GM12872 (cell line): ENCODE data around the gene IFT20.

Experiments used
- TF ChIP-seq, protein P1 (sequence below): IDR thresholded peaks from 3 replicates; pipeline ENCODE4 v1.5.1; 2011; ENCODE audit warnings: low read depth, mild to moderate bottlenecking, low read length, moderate library complexity; ENCODE audit not compliant: insufficient read depth

Gene IFT20

DNA sequence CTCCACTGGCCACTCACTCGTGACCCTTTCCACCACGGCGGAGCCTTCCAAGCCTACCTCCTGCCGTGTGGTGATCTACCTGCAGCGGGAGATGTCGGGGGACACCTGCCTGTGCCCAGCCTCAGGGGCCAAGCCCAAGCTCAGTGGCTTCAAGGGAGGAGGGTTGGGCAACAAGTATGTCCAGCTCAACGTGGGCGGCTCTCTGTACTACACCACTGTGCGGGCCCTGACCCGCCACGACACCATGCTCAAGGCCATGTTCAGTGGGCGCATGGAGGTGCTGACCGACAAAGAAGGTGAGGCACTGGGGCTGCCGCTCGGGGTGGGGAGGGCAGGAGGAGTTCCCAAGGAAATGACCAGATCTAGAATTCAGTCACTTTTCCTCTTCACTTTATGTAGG lies 4.2 kb upstream of the IFT20 start:
- TF ChIP-seq, protein P1, sequence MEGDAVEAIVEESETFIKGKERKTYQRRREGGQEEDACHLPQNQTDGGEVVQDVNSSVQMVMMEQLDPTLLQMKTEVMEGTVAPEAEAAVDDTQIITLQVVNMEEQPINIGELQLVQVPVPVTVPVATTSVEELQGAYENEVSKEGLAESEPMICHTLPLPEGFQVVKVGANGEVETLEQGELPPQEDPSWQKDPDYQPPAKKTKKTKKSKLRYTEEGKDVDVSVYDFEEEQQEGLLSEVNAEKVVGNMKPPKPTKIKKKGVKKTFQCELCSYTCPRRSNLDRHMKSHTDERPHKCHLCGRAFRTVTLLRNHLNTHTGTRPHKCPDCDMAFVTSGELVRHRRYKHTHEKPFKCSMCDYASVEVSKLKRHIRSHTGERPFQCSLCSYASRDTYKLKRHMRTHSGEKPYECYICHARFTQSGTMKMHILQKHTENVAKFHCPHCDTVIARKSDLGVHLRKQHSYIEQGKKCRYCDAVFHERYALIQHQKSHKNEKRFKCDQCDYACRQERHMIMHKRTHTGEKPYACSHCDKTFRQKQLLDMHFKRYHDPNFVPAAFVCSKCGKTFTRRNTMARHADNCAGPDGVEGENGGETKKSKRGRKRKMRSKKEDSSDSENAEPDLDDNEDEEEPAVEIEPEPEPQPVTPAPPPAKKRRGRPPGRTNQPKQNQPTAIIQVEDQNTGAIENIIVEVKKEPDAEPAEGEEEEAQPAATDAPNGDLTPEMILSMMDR, result no peak

DNA sequence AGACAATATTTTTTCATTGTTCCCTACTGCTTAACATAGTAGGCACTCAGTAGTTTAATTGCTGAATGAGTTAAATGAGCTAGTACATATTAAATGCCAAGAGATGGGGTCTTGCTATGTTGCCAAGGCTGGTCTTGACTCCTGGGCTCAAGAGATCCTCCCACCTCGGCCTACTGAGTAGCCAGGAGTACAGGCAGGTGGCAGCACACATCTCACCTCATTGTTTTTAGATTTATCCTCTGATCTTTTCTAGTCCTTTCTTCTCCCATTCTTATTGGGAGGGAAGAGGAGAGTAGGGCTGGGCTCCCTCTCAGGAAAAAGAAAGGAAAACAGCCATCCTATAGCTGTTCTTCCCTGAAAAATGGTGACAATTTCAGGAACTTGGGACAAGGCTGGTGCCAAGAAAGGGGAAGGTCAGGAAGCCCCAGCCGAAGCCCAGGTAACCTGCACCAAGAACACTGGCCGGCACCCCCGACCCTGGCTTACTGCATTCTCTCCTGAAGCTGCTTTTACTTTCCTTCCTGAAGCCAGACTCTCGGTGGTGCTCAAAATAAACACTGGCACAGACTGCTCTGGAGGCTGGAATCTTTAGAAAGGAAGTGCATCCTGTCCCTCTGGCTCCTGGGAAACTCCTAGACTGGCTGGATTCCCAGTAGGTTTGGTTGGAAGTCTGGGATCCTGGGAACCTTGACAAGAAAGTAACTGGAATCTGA lies 2.9 kb upstream of the IFT20 start:
- TF ChIP-seq, protein P1, result no peak

DNA sequence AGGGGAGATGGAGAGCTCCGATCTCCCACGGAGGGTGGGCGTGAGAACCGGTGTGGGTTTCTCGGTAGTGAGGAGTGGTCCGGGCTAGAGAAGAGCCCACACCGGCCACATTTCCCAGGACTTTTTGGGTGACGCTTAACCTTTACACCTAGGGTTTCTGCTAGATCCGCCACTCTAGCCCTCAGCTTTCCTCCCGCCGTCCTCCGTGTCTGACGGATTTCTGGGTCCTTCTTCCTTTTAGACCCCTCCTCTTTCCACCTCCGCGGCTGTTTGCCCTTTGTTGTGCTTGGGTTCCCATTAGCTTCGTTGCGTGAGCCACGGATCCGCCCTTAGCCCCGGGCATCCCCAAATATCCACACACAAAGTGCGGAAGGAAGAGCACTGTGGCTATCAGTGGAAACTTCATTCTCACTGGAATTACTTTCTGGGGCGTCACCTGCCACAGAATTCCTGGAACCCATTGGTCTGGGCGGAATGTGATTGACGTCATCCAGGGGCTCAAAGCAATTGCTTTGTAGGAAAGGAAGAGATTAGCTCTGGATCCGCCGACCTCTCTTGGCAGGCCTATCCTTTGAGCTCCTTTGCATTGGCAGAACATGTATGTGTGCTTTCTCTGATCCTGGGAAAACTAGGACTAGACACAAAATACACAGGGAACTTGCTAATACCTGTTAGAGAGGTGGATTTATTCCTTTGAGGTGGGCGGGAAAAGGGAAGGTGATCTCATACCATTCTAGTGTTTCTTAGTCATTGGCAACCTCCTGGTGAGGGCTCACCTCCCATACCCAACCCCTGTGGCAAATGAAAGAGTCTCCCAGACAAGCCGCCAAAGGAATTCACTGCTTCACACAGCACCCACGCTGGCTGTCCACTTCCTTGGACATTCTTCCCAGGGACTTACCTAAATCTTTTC lies 943 bp upstream of the IFT20 start:
- TF ChIP-seq, protein P1, result no peak

DNA sequence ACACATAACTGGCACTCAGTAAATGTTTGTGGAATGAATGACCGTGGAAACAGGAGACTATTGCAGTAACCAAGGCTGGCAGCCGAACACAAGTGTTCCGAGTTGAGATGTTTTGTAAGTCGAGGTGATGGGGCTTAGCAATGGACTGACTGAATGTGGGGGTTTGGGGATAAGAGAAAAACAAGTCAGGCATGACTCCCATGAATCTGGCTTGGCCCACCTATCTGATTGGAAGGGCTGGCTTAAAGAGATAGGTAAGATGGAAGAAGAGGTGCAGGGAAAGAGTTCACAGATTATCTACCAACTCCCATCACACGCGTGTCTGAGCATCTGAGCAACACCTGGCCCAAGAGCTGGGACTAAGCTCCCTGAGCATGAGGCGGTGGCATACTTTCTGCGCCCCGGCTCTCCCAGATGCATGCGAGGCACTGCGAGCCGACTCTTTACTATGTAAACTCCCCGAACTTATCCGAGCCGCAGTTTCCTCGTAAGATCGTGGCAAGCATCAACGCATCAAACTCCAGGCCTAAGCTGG lies 539 bp downstream of the IFT20 start:
- TF ChIP-seq, protein P1, result no peak

DNA sequence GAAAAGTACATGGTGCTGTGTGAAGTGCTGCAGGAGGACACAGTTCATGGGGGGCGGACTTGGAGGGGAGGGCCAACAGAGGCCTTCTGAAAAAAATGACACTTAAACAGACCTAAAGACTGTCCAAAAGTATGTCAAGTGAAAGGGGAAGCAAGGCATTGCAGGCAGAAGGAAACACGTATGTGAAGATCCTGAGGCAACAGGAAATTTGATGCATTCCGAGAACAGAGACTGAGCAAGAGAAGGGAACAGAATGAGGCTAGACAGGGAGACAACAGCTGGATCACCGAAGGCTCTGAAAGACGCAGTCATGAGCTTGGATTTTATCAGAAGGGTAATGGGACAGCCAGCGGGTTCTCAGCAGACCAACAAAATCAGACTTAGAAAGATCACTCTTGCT lies 1.1 kb downstream of the IFT20 start:
- TF ChIP-seq, protein P1, result no peak

DNA sequence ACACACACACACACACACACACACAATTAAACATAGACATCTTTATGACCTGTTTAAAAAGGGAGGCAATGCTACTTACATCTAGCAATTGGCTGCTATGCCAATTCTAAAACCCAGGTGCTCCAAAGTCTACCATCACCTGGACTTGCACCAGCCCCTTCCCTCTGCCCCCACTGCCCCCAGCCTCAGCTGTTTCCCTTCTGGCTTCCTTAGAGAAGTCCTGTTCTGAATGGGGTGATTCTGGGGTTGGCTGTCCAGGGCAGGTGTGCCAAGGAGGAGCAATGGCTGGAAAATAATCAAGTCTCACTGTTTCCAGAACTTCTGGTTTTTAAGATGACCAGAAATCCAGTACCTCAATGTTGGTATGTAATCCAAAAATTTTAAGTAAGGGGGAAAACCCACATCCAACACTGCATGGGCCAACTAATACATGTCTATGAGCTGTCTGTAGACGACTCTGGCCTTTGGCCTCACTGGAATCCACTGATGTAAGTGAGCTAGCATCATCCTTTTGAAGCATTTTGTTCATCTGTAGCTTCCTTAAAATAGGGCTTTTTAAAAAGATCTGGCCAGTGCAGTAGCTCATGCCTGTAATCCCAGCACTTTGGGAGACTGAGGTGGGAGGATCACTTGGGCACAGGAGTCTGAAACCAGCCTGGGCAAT lies 2.1 kb downstream of the IFT20 start:
- TF ChIP-seq, protein P1, result no peak
